Measurements from ENCODE around the gene NRG4.
"Not testable (repeated sequence)": the region's sequence is repeated elsewhere in the genome, so short reads cannot be mapped to it uniquely, and the experiment has no call there.

The NRG4 gene, protein sequence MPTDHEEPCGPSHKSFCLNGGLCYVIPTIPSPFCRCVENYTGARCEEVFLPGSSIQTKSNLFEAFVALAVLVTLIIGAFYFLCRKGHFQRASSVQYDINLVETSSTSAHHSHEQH

DNA sequence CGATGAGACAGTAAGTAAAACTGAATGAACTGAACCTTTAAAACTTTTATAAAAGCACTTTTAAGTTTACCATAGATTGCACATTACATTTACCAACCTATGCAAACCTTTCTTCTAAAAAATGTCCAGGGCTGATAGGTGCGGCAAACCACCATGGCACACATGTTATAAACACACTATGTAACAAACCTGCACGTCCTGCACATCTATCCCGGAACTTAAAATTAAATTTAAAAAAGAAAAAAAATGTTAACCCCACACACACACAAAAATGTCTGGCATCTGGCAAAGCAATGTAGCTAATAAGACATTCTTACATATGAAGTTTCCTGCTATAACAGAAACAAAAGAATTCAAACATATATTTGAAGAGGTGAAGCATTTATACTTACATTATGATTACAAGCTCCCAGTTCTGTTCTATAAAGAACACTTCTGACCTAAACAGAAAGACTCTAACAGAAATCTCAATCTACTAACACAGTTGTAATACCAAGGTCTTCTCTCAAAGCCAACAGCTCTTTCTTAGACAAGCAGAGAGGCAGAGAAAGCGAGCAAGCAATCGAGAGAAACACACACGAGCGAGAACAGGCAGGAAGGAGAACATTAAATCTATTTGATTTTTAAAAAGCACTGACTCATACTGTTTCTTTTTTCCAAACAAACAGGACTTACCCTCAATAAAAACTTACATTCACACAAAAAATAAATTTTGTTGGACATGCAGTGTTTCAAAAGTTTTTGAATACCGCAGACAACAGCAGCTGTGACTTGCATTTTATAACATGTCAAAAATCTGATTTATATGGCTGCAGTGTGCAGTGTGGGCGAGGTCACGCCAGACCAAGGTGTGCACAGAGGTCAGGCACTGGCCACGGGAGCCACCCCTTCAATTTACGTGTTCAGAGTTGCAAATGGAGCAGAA, at the start of gene NRG4:
NRG4 (minus strand) TSS at position 798 of the 925 bp plus-strand sequence. CDS start 1,194 bp downstream, outside the sequence.
- H3K4me3 ChIP-seq (ENCODE audit: low read length), result peak within 1 kb of the TSS; percentile 45
- no peak for TF ChIP-seq ZNF274 (IDR thresholded peaks at IDR 0.05; ENCODE audit: low read depth, low read length)

DNA sequence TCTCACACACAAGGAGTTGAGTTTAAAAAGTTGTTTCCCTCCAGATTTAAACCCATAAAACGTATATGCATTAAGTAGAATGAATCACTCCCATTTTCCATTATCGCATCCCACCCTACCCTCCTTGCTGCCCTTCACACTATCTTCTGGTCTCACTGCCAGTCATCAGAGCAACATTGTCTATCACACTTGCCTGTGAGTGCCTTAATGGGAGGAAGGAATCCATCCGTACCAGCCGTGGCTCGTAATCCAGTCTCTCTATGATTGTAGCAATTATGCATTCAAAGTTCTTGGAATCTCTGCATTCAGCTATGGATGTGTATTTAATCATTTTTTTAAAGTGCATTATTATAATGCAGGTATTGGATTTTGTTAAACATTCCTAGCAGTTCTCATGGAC, 49.5 kb upstream of the NRG4 start:
- H3K4me3 ChIP-seq (ENCODE audit: low read length), result no peak overlapping the region
- no peak for TF ChIP-seq ZNF274 (IDR thresholded peaks at IDR 0.05; ENCODE audit: low read depth, low read length)

DNA sequence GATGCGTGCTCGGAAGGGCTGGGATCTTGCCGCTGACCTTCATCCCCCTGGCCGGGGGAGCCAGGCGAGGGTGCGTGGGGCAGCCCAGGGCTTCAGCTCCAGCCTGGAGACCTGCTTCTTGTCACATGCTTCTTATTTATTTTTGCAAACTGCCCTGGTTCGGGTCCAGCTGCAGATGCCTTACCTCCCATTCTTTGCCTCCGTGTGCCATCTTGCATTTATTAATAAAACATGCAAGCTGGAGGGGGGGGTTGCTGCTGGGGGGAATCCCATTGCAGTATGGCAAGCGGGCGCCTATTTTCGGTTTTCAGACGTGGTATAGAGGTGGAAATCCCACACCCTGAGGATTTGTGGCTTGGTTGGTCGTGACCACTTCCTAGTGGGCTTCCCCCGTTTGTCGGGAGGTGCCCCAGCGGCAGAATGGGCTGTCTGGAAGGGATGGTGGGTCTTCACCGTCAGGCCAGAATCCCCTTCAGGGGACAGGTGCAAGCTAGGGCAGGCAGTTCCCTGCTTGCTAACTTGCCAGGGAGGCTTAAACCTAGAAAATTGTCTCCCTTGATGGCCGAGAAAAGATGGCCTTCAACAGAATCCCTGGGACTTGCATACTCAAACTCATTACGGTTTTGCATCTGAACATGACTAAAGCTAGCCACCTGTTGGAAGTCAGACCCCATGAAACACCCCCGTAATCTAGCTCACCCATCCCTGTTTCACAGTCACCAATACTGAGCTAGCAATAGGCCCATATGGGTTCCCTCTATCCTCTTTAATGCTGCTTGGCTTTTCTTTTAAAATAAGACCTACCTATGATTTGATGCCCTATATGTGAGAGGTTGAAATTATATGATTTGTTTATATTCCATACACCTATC, 48.1 kb upstream of the NRG4 start:
- no peak for TF ChIP-seq ZNF274 (IDR thresholded peaks at IDR 0.05; ENCODE audit: low read depth, low read length)
- H3K4me3 ChIP-seq (ENCODE audit: low read length), result peak overlapping the region; percentile 66

DNA sequence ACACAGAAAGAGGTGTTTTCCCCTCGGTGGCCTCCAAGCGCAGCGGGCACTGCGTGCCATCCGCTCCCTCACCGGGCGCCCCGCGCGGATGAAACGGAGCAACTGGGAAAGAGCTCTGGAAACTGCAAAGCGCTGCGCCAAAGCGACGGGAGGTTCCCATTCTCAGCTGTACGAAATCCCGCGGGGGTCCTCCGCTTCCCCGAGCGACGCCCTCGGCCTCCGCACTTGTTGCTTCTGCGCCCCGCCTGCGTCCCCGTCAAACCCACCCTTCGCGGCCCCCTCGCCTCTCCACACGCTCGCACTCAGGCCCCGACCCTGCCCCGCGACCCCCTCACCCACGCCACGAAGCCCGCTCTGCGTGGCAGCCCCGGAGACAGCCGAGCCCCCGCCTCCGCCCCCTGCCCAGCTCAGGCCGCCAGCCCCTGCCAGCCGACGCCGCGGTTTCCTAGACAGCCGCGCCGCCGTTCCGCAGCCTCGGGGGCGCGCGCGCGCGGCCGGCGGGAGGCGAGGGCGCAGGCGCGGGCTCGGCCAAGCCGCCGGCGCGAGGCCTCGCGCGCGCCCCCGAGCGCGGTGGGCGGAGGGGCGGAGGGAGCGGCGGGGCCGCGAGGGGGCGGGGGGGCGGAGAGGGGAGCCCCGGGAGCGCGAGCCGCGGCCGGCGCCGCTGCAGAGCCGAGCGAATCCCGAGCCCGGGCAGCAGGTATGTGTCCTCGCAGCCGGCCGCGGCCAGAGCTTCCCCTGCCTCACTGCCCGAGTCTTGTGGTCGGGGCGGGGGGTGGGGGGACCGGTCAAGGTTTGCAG, 47.3 kb upstream of the NRG4 start, which contains the start of gene TMEM266:
TMEM266 (plus strand) TSS at position 666 of the 798 bp plus-strand sequence. CDS start 74,279 bp downstream, outside the sequence.
- peak within 1 kb of the TSS; percentile 66 for H3K4me3 ChIP-seq (ENCODE audit: low read length)
- TF ChIP-seq ZNF274 (IDR thresholded peaks at IDR 0.05; ENCODE audit: low read depth, low read length), result no peak

DNA sequence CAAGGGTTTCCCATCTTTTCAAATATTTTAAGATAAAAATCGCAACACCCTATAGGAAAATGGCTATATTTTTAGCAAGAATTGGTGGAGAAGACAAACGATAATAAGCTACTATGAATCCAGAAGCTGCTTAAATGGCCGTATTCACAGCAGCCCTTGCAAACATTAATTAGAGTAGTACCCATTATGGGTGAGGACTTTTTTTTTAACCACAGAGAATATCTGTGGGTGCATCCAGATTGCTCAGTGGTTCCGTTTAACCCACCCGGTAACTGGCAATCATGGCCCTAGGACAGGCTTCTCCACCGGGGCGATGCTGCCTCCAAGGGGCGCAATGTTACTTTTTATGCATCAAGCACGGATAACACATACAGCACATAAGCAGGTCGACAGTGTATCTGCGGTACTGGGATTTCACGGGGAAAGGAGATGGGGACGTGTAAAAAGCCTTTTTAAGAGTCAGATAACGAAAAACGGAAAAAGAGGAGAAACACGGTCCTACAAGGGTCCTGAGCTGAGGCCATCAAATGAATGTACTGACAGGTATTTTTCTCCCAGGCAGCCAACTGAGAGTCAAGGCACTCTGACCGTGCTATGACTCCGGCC, 46.6 kb upstream of the NRG4 start:
- no peak for TF ChIP-seq ZNF274 (IDR thresholded peaks at IDR 0.05; ENCODE audit: low read depth, low read length)
- peak overlapping the region; percentile 59 for H3K4me3 ChIP-seq (ENCODE audit: low read length)

DNA sequence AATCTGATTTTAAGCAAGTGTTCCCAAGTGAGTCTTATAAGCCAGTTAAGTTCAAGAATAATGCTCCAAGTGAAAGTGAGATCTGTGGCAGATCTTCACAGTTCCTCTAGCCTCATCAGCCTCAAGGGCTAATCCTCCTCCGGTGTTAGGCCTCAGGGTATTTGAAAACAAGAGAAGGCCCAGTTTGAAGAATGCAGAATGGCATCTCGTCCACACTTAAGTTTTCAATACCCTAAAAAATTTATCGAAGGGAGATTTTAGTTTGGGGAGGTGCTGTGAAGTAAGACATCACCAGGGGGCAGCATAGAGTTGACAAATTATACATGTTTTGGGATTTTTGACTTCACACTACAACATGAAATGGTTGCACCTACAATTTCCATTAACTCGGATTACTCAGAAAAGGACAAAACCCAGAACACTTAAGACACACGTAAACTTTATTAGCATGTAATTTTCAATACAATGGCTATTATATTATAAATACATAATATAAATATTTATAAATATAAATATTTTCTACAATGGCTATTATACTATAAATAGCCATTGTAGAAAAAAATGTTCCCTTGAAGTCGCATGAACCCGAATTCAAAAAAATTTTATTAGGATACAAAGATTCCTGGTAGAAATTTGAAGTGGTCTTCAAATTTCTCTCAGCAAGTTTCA, 45.2 kb upstream of the NRG4 start:
- H3K4me3 ChIP-seq (ENCODE audit: low read length), result peak overlapping the region; percentile 60
- TF ChIP-seq ZNF274 (IDR thresholded peaks at IDR 0.05; ENCODE audit: low read depth, low read length), result no peak

DNA sequence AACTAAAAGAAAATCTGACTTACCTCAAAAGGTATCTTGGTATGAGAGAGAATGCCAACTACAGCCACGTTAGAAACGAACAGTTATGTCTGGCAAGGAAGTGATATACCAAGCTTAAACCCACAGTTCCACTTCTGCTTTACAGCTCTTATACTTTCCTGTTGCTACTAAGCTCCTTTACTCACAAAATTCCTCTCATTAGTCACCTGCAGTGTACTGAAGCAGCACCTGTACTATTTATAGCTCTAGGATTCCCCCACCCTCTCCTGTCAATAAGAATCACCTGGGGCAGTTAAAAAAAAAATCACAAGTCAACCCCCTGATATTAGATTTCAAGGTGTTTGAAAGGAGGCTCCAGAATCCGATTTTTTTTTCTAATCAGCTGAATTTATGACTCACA, 44.7 kb upstream of the NRG4 start:
- no peak for TF ChIP-seq ZNF274 (IDR thresholded peaks at IDR 0.05; ENCODE audit: low read depth, low read length)
- H3K4me3 ChIP-seq (ENCODE audit: low read length), result peak overlapping the region; percentile 60

DNA sequence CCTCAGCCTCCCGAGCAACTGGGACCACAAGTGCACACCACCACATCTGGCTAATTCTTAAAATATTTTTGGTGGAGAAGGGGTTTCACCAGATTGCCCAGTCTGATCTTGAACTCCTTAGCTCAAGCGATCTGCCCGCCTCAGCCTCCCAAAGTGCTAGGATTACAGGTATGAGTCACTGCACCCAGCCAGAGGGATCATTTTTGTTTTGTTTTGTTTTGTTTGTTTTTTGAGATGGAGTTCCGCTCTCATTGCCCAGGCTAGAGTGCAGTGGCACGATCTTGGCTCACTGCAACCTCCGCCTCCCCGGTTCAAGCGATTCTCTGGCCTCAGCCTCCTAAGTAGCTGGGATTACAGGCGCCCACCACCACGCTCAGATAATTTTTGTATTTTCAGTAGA, 42.0 kb upstream of the NRG4 start:
- not testable (repeated sequence) for H3K4me3 ChIP-seq (ENCODE audit: low read length)

DNA sequence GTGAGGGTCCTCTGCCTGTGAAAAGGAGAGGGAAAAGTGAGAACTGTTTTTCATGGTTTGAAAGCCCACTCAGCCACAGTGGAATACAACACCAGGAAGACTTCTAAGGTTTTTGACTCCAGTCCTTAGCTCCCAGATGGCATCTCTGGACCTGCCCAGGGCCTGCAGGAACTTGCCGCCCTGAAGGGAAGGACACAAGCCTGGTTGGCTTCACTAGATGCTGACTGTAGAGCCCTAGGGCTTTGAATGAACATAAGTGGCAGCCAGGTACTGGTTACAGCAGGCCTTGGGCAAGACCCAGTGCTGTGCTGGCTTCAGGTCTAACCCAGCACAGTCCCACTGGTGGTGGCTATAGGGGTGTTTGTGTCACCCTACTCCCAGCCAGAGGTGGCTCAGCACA, 26.3 kb upstream of the NRG4 start:
- no peak for TF ChIP-seq ZNF274 (IDR thresholded peaks at IDR 0.05; ENCODE audit: low read depth, low read length)
- no peak overlapping the region for H3K4me3 ChIP-seq (ENCODE audit: low read length)

DNA sequence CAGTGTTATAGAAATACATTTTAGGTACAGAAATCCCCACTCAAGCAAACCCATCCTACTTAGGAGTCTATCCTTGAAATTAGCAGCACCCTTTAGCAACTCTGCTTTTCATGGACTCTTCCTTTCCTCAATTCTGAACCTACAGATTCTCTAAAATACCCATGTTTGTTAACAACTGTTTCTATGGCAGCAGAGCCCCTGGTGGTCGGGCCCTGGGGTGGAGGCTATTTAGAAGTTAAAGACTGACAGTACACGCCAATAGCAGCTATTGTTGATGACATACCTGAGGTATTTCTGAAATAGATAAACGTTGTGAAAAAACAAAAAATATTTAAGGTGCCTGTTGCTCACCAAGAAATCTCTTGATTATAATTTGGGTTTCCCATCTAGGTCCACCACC, 23.4 kb upstream of the NRG4 start:
- no peak for TF ChIP-seq ZNF274 (IDR thresholded peaks at IDR 0.05; ENCODE audit: low read depth, low read length)
- H3K4me3 ChIP-seq (ENCODE audit: low read length), result no peak overlapping the region

DNA sequence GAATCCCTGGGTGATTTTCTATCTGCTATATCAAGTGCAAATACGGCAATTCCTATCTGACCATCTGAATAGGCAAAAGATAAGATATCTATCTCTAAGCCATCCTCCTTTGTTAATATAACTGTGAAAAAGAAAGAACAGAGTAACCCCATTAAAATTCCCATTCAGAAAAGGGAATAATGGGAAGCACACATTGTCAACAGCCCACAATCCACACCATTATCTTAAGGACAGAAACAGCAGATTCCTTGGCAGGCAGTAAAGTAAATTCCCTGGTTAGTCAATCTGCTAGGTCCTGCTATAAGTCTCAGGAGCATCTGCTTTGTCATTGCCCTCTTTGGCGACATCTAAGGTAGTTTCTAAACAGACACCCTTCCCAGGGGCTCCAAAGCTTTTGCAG, 21.9 kb upstream of the NRG4 start:
- no peak overlapping the region for H3K4me3 ChIP-seq (ENCODE audit: low read length)
- no peak for TF ChIP-seq ZNF274 (IDR thresholded peaks at IDR 0.05; ENCODE audit: low read depth, low read length)

DNA sequence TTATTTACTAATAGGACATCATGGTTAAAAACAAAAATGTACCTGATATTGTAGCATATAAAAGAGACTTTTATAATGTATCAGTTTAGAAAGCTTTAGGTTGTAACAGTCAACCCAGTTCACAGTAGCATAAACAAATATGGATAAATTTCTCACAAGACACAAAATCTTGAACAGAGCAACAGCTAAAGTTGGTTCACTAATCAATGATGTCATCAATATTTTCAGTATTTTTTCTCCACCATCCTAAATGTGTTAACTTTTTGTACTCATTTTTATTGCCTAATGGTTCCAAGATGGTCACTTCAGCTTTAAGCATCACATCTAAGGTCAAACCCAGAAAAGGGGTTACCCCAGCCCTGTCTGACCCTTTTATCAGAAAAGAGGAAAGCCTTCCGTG, 21.2 kb upstream of the NRG4 start:
- H3K4me3 ChIP-seq (ENCODE audit: low read length), result no peak overlapping the region
- no peak for TF ChIP-seq ZNF274 (IDR thresholded peaks at IDR 0.05; ENCODE audit: low read depth, low read length)

DNA sequence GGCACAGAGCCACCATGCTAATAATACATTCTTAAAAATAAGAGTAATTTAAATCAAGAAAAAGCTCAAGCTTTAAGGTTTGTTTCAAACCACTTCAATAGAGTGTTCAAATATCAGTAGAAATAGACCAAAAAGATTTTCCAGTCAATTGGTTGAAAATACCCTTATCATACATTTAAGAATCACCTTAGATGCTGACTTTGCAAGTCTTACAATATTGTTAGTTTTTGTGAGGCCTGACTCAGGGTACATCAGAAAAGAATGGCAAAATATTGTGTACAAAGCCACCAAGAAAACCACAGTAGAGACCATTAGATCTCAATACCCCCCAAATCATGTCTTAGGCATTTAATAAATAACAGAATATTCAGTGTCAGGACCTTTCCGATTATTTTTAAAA, 19.8 kb upstream of the NRG4 start:
- TF ChIP-seq ZNF274 (IDR thresholded peaks at IDR 0.05; ENCODE audit: low read depth, low read length), result no peak

More for the DNA sequence above, 19.8 kb upstream of the NRG4 start:
- H3K4me3 ChIP-seq (ENCODE audit: low read length), result no peak overlapping the region

Measured in GM08714 (cell line).